GM12801 (cell line): ENCODE measurements around the gene PLOD2.

Experiments used
- TF ChIP-seq, protein P1 (sequence below): IDR thresholded peaks from one replicate; pipeline ENCODE4 v1.5.1; 2011; ENCODE audit warnings: control low read depth; ENCODE audit not compliant: insufficient read length; ENCODE audit errors: extremely low read depth

The PLOD2 gene

DNA sequence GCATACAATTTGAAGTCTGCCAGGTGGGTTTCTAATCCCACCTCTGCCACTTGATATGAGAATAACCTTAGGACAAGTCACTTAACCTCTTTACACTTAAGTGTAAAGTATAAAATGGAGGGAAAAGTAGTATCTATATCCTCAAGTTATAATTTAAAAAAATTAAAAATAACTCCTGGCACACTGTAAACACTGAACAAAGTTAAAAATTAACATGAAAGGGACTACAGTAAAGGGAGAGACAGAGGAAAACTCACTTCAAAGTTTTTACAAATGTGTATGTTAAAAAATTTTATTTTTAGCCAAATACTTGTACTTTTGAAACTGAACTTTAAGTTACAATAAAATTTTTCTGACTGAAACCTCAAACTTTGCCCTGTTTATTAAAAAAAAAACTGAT lies 49.6 kb downstream of the PLOD2 start:
- TF ChIP-seq, protein P1, sequence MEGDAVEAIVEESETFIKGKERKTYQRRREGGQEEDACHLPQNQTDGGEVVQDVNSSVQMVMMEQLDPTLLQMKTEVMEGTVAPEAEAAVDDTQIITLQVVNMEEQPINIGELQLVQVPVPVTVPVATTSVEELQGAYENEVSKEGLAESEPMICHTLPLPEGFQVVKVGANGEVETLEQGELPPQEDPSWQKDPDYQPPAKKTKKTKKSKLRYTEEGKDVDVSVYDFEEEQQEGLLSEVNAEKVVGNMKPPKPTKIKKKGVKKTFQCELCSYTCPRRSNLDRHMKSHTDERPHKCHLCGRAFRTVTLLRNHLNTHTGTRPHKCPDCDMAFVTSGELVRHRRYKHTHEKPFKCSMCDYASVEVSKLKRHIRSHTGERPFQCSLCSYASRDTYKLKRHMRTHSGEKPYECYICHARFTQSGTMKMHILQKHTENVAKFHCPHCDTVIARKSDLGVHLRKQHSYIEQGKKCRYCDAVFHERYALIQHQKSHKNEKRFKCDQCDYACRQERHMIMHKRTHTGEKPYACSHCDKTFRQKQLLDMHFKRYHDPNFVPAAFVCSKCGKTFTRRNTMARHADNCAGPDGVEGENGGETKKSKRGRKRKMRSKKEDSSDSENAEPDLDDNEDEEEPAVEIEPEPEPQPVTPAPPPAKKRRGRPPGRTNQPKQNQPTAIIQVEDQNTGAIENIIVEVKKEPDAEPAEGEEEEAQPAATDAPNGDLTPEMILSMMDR: no peak

- TF ChIP-seq, protein P1: no peak
These were observed 50.8 kb downstream of the PLOD2 start for GRCh38 chr3:146110161-146110560.

GRCh38 chr3:146106986-146107385 lies 54.0 kb downstream of the PLOD2 start:
- TF ChIP-seq, protein P1: no peak

- TF ChIP-seq, protein P1: no peak
These were observed 56.9 kb downstream of the PLOD2 start for GRCh38 chr3:146104068-146104467.

DNA sequence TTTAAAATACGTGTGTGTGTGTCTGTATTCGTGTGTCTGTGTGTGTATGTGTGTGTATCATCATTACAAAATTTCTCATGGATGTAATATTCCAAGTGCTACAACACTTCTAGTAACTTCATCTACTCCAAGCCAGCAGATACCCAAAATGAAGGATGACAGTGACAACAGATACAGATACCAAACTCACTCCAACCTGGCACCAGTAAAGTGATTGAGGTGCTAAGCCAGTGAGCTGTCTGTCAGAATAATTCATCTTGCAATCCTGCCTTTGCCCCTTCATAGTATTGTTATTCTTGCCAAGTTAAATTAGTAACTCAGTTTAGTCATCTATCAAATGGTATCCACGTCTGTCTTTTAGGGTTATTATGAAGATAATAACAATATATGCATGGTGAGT lies 58.1 kb downstream of the PLOD2 start:
- TF ChIP-seq, protein P1: no peak

DNA sequence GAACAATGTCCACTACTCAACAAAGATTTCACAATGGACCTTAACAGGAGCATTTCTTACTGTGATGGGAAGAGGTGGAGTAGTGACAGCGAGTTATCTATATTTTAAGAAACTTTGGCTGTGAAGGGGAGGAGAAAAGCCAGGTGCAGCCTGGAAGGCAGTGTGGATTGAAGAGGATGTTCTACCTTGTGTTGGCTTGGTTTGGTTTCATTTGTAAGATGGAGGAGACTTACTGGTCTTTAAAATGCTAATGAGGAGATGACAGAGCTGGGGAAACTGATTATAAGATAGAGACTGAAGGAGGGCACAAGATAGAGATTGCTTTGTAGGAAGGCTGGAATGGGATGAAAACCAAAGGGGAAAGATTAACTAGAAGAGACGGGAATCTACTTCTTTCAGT lies 59.4 kb downstream of the PLOD2 start:
- TF ChIP-seq, protein P1: no peak

GRCh38 chr3:146100825-146101444 lies 60.0 kb downstream of the PLOD2 start:
- TF ChIP-seq, protein P1: no peak
